HEK293T (cell line): ENCODE data around the gene MAP3K20.

ENCODE experiments used
- L3MBTL2 ChIP-seq: fragments of 450-650 bp; conservative IDR thresholded peaks from 2 replicates; pipeline ENCODE4 v1.6.1; 2016; ENCODE audit warnings: mild to moderate bottlenecking
- LEF1 ChIP-seq: fragments of 450-650 bp; IDR thresholded peaks from 2 replicates; pipeline ENCODE4 v1.6.1; 2017; ENCODE audit warnings: mild to moderate bottlenecking, borderline replicate concordance
- SP1 ChIP-seq: fragments of 450-650 bp; IDR thresholded peaks from 2 replicates; pipeline ENCODE4 v1.6.1; 2017

GRCh38 chr2:173037245-173038120 lies 38.2 kb upstream of the MAP3K20 start:
- TF ChIP-seq SP1 (no peak), LEF1 (no peak), L3MBTL2 (no peak)
